HG03095 (cell line): Measurements from ENCODE around the gene PTP4A2.
"Not testable (repeated sequence)": the region's sequence is repeated elsewhere in the genome, so short reads cannot be mapped to it uniquely, and the experiment has no call there.

Experiments used
- ATAC-seq: cut with Tn5 transposase; IDR thresholded peaks from one replicate; pipeline ENCODE4 v1.9.1; 2021; ENCODE audit warnings: moderate library complexity; ENCODE audit not compliant: unreplicated experiment

Gene PTP4A2

DNA sequence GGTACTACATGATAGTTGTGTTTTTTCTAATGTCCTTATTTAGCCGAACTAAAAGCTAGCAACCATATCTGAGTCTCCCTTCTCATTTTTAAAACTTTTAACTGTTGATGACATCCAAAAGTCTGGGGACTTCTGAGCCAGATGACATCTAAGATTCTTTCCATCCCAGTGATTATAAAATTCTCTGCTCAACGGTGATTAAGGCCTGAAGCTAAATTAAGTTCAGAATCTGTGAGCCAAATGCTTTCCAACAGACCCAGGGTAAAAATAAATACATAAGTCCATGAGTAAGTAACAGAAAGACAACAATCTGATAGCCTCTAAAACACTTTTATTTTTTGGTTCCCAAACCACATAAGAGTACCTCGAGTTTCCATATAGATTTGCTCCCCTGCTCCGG, 13.1 kb upstream of the PTP4A2 start:
- ATAC-seq: no peak

- no peak for ATAC-seq
Measured at GRCh38 chr1:31949862-31950261, 11.7 kb upstream of the PTP4A2 start.

DNA sequence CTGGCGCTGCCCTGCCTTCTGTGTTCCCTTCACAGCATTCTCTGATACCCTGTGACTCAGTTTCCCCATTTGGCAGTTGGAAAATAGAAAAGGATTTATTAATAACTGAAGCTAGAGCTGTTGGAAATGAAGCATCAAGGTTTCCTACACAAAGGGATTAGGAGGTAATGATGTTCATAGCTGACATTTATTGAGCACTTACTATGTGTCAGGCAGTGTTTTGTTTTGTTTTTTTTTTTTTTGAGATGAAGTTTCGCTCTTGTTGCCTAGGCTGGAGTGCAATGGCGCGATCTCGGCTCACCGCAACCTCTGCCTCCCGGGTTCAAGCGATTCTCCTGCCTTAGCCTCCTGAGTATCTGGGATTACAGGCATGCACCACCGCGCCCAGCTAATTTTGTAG, 7.5 kb upstream of the PTP4A2 start:
- not testable (repeated sequence) for ATAC-seq

DNA sequence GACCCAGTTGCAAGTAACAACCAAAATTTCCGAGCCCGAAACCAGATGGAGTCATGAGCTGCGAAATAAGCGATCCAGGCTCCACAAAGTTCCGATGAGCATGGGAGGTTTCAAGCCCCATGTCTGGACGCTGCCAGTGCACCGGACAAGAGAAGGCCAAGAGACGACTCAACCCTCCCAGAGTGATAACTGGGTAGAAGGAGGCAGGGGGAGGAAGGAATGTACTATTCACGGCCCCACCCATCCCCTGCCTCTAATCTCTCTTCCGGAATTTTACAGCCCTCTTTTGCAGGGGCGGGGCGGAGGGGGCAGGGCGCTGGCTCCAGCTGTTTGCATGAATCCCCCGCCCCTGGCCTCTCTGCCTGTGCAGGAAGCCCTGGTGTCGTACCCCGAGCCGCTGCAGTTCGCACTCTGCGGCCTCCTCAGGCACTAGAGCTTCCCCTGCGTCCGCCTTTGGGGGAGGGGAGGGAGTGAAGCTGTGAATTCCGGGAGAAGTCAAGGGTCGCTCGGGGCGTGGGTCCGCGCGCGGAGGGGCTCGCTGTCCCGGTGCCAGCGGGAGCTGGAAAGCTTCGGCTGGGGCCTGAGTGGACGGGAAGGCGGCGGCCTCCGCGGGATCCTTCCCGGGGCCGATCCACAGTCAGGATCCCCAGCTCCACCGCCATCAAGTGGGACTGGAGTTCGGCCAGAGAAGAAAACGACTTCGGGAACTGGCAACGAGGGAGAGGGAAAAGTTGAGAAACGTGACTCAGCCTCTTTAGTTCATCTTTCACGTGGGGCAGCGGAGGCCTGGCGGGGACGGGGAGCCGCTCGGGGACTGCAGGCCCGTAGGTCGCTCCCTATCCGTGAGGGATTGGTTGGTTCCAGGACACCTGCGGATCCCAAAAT, 6.3 kb upstream of the PTP4A2 start:
- ATAC-seq: peak; percentile 58

DNA sequence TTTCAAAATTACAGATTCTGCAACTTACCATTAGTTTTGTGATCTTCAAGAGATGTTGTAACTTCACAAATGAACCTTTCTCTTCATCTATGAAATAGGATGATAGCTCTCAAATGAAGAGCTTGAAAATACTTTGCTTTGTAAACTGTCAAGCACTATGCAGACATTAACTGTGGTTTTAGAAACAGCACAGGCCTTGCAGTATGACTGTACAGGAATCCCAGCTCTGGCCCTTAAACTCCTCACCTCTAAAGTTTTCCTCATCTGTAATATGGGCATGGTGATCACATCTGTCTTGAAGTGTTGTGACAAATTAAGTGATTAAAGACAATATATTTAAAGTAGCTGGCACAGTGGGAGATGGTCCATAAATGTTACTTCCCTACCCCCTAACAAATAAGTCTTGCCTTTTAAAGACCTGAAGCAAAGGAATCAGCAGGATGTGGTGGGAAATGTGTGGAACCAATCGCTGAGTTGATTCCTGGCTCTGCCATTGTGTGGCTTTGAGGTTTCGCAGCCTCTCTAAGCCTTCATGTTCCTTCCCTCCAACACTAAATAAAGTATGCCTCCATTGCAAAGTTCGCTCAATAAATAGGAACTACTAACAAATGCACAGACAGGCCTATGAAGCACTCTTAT, 5.5 kb upstream of the PTP4A2 start:
- no peak for ATAC-seq

GRCh38 chr1:31942061-31942460, 3.9 kb upstream of the PTP4A2 start:
- not testable (repeated sequence) for ATAC-seq

- ATAC-seq: no peak
Measured at GRCh38 chr1:31939484-31940329, 1.5 kb upstream of the PTP4A2 start.

DNA sequence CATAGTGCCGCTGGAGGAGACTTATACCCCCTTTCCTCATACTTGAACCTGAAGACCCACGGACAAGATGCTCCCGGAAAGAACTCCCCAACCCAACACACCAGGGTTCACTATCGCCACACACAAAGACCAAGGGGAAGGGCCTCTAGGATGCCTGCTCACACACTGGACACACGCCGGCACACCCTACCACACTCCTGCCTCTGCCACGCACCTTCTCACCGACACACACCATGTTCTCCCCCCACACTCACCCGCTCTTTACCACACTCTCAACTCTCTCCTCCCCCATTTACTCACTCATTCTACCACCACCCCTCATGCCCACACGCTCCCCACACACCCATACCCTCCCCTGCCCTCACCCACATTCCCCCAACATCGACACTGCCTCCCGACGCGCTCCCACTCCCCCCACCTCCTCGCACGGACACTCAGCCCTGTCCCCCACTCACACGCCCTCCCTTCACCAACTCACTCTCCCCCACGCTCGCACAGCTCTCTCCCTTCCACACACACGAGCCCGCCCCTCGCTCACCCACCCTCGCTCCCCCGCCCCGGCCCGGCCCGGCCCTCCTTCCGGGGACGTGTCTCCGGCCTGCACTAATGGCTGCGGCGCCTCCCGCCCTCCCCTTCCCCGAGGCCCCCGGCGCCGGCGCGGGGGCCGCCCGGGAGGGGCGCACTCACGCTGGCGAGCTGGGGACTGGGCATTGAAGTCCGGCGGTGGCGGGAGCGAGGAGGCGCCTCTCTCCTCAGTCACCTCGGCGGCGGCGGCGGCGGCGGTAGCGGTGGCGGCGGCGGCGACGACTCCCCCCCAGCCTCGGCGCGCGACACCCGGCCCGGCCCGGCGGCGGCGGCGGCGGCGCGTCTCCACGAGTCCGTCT, 626 bp downstream of the PTP4A2 start:
- peak; percentile 6 for ATAC-seq

DNA sequence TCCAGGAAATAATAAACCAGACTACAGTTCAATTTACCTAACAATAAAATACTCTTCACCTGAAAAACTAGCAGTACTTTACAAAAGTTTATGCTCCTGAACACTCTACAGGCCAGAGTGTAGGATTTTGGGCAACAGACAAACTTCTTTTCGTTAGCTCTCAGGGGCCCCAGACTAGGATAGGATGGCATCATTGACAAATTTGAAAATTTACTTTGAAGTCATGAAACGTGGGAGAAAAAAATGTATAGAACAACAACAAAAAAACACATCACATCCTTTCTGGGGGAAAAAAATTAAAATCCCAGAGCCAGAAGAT, 1.2 kb downstream of the PTP4A2 start:
- ATAC-seq: no peak

DNA sequence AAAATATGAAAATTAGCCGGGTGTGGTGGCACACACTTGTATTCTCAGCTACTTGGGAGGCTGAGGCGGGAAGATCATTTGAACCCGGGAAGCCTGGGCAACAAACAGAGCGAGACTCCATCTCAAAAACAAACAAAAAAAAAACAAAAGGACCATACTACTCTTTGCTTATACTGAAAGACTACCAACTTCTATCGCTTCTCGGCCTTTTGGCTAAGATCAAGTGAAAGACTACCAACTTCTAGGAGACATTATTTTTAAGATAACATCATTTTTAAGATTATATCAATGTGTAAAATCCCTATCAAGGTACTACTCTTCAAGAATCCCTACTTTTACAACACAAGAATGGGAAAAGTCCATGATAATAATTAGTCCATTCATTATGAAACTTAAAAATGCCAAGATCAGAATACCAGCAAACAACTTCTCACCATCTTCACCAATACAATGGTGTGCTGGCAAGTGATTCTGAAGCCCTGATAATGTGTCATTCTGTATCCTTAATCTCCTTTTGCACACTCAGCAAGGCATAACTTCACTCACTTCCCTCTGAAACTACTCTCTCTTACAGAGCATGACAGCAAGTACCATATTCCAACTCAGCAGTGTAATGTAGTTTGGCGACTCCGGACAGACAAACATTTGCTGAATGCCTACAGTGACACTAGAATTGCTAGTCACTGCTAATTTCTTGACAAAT, 1.7 kb downstream of the PTP4A2 start:
- ATAC-seq: no peak

DNA sequence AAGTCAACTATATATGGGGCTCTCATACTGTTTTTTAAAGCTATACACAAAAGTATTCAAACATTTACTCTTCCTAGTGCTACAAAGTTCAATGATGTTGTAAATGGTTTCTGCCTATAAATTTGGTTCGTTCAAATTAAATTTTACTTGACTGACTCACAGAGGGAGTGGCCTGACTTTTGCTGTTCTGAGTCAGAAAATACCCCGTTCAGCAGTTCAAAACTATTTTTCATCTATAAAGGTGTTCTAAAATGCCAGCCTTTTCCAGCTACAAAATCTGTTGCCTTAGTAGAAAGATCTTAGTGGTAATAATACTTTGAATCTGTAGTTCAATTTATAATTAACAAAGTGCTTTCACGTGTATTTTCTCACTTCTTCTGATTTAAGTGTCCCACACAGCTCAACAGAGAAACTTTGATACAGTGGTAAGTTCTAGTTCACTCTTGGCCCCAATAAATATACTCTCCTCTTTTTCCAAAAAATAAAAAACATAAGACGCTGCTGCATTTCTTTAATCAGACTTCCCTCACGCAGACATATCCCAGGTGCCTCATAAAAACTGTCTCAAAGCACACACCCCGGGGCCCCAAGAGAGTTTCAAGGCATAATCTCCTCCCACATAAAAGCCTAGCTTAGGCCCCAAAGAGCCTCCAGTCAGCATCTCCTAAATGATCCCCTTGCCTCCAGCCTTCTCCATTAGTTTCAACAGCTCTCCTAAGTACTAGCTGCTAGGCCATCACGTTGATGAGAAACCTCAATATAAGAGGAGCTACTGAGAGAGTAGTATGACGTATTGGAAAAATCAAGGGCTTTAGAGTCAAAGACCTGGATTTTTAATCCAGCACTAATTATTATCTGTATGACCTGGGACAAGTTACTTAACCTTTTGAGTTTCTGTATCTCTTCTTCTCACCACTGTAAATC, 3.2 kb downstream of the PTP4A2 start:
- no peak for ATAC-seq

GRCh38 chr1:31932491-31933316, 5.5 kb downstream of the PTP4A2 start:
- ATAC-seq: no peak

GRCh38 chr1:31931593-31932225, 6.5 kb downstream of the PTP4A2 start:
- ATAC-seq: no peak

- ATAC-seq: no peak
Measured at GRCh38 chr1:31930836-31931592, 7.2 kb downstream of the PTP4A2 start.

GRCh38 chr1:31927661-31927980, 10.5 kb downstream of the PTP4A2 start:
- ATAC-seq: no peak

DNA sequence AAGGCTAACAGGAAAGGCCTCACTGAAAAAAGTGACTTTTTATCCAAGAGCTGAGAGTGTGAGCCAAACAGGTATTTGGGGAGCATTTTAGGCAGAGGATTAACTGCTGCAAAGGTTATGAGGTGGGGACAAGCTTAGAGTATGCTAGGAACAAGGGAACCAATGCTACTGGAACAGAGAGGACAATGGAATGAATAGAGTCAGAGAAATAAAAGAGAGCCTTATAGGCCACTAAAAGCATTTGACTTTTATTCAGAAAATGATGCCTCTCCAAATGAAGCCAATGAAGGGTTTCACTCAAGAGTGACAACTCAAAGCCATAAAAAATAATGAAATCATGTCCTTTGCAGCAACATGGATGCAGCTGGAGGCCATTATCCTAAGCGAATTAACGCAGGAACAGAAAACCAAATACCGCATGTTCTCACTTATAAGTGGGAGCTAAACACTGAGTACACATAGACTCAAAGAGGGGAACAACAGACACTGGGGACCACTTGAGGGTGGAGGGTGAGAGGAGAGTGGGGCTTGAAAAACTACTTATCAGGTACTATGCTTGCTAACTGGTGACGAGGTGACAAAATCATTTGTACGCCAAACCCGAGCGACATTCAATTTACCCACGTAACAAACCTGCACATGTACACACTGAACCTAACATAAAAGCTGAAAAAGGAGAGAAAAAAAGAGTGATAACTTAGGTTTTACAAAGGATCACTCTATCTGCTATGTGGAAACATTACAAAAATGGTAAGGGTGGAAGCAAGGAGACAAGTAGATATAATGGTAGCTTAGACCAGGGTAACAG, 11.1 kb downstream of the PTP4A2 start:
- no peak for ATAC-seq
